CD4-positive, CD25-positive, alpha-beta regulatory T cell (primary cell): ENCODE measurements around the gene GJB1. TPM values are rescaled to one million over a fixed set of nuclear protein-coding genes. Genes with fewer than 3 reads are reported as not detected.

Source experiments
- ATAC-seq, 2 donors: fragments of 150-1000 bp; cut with Tn5 transposase; one replicate each; pipeline ENCODE4 v1.10.0; 2021; ENCODE audit warnings: low read depth in 2 of 2, moderate number of reproducible peaks in 2 of 2, moderate library complexity in 1 of 2
- DNase-seq, 3 donors: peaks; one replicate each; pipeline versions ENCODE4 v3.0.0 to v3.0.0-alpha.2; 2012 to 2022; ENCODE audit warnings: mixed read lengths in 1 of 3
- H3K27ac ChIP-seq: one replicate; pipeline ENCODE4 v1.7.0; 2013; ENCODE audit warnings: mild to moderate bottlenecking, low read length; ENCODE audit not compliant: insufficient read depth, poor library complexity, severe bottlenecking
- H3K27me3 ChIP-seq: one replicate; pipeline ENCODE4 v1.7.0; 2013; ENCODE audit warnings: low read length; ENCODE audit not compliant: control insufficient read depth, insufficient read depth
- H3K36me3 ChIP-seq: one replicate; pipeline ENCODE4 v1.7.0; 2013; ENCODE audit warnings: mild to moderate bottlenecking, low read length, moderate library complexity; ENCODE audit not compliant: control insufficient read depth, insufficient read depth
- H3K4me1 ChIP-seq: 2 replicates; pipeline ENCODE4 v1.7.0; 2013; ENCODE audit warnings: mild to moderate bottlenecking, low read length; ENCODE audit not compliant: insufficient read depth, control insufficient read depth, poor library complexity, severe bottlenecking
- H3K4me3 ChIP-seq: one replicate; pipeline ENCODE4 v1.7.0; 2013; ENCODE audit warnings: low read depth, mild to moderate bottlenecking, low read length, moderate library complexity
- H3K9me3 ChIP-seq, 2 experiments: 1 replicate in 1 of 2; 2 replicates in 1 of 2; pipeline ENCODE4 v1.7.0; 2013; ENCODE audit warnings: low read length in 2 of 2, mild to moderate bottlenecking in 1 of 2, moderate library complexity in 1 of 2; ENCODE audit not compliant: control insufficient read depth in 2 of 2
- H3K27ac Mint-ChIP-seq, 3 donors: one replicate each; pipeline ENCODE4 v1.8.0; 2020 to 2022; ENCODE audit warnings: mild to moderate bottlenecking in 3 of 3, mixed read lengths in 3 of 3, moderate library complexity in 2 of 3
- H3K27me3 Mint-ChIP-seq: one replicate; pipeline ENCODE4 v1.8.0; 2022; ENCODE audit warnings: mild to moderate bottlenecking, mixed read lengths
- H3K36me3 Mint-ChIP-seq: one replicate; pipeline ENCODE4 v1.8.0; 2020; ENCODE audit warnings: mixed read lengths
- H3K4me1 Mint-ChIP-seq, 4 donors: one replicate each; pipeline ENCODE4 v1.8.0; 2020 to 2022; ENCODE audit warnings: mixed read lengths in 4 of 4, mild to moderate bottlenecking in 1 of 4
- H3K4me3 Mint-ChIP-seq, 4 donors: one replicate each; pipeline ENCODE4 v1.8.0; 2020 to 2022; ENCODE audit warnings: mild to moderate bottlenecking in 4 of 4, mixed read lengths in 4 of 4, moderate library complexity in 3 of 4
- H3K9me3 Mint-ChIP-seq, 7 donors: one replicate each; pipeline ENCODE4 v1.8.0; 2020 to 2022; ENCODE audit warnings: mixed read lengths in 7 of 7, mild to moderate bottlenecking in 3 of 7, moderate library complexity in 2 of 7
- polyA plus RNA-seq, 4 donors: library from polyadenylated mRNA; unstranded; fragments of 300-500 nt; fragmentation: Illumina TruSeq; gene quantifications; one replicate each; pipeline ENCODE4 v1.2.3, GENCODE V29; 2021
- total RNA-seq: library from RNA; stranded (reverse); gene quantifications from one replicate; pipeline ENCODE4 v1.2.3, GENCODE V29; 2022

Gene GJB1
- total and polyA plus RNA-seq, 5 donors from 2014 or later: not detected

DNA sequence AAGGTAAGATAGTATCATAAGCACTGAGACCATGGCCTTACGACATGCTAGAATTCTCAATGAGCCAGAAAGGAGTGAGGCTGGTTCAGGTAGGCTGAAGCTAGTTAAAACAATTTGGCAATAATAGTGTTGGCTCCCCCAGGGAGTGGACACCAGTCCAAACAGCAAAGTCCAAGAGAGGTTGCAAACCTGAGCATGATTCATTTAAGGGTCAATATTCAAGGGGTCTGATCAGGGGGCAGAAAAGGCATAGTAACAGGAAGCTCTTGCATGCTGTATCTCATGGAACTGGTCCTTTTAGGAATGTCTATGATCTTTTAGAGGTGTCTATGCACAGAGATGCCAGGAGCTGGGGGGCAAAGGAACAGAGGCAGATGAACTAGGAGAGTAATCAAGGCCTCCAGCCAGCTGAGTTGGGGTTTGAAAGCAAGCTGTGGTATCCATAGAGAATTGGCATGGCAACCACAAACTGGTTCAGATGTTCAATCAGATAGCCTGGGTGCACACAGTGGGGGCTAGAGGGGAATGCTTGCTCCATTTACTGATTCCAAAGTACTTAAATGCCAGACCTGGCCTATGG is 5.1 kb downstream of the GJB1 start:
- Mint-ChIP-seq H3K27ac (peak overlapping the region in 1 of 3 donors; percentile 38), H3K27me3 (no peaks in the 10 kb centered on the region), H3K4me3 (no peak overlapping the region), H3K36me3 (no peaks in the 10 kb centered on the region), H3K4me1 (peaks cover 0 to 1% (median 0%) of the 10 kb centered on the region in 4 donors), H3K9me3 (no peaks in the 10 kb centered on the region)
- ATAC-seq: no peak
- H3K36me3 ChIP-seq: no peaks in the 10 kb centered on the region
- H3K27me3 ChIP-seq: no peaks in the 10 kb centered on the region
- no peaks in the 10 kb centered on the region for H3K4me1 ChIP-seq
- no peak for DNase-seq
- no peak overlapping the region for H3K4me3 ChIP-seq
- no peaks in the 10 kb centered on the region for H3K9me3 ChIP-seq
- H3K27ac ChIP-seq: no peak overlapping the region

DNA sequence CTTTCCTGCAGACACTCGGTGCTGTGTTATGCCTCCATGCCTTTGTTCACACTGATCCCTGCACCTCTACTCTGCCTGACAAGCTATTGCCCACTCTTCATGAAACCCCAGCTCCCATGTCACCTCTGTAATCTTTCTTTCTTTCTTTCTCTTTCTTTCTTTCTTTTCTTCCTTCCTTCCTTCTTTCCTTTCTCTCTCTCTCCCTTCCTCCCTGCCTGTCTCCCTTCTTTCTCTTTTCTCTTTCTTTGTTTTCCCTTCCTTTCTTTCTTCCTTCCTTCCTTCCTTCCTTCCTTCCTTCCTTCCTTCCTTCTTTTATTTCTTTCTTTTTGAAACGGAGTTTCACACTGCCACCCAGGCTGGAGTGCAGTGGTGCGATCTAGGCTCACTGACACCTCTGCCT is 12.5 kb downstream of the GJB1 start:
- no peaks in the 10 kb centered on the region for H3K27me3 Mint-ChIP-seq
- Histone ChIP-seq H3K27me3 (no peaks in the 10 kb centered on the region), H3K4me1 (no peaks in the 10 kb centered on the region), H3K36me3 (no peaks in the 10 kb centered on the region), H3K27ac (no peak overlapping the region), H3K9me3 (no peaks in the 10 kb centered on the region), H3K4me3 (no peak overlapping the region)
- H3K36me3 Mint-ChIP-seq: peaks cover 8% of the 10 kb centered on the region
- H3K4me1 Mint-ChIP-seq: peaks cover 0 to 7% (median 0%) of the 10 kb centered on the region in 4 donors
- no peak overlapping the region for H3K27ac Mint-ChIP-seq
- ATAC-seq (no peak), DNase-seq (no peak)
- no peak overlapping the region for H3K4me3 Mint-ChIP-seq
- peaks cover 0 to 2% (median 0%) of the 10 kb centered on the region in 7 donors for H3K9me3 Mint-ChIP-seq

DNA sequence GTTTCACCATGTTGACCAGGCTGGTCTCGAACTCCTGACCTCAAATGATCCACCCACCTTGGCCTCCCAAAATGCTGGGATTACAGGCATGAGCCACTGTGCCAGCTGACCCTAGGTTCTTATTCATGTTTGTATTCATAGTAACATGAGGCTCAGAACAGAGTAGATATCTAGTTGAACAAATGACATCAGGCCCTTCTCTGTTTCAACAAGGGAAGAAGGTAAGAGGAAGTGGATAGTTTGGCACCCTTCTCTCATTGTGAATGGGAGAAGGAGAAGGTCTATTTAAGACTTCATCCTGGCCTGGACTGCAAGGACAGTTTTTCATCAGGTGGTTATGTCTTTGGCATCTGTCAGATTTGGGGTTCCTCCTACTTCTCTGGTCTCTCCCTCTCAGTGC is 13.8 kb downstream of the GJB1 start:
- Histone ChIP-seq H3K27ac (no peak overlapping the region), H3K9me3 (no peaks in the 10 kb centered on the region), H3K36me3 (peaks cover 4% of the 10 kb centered on the region), H3K4me3 (no peak overlapping the region), H3K27me3 (no peaks in the 10 kb centered on the region), H3K4me1 (no peaks in the 10 kb centered on the region)
- Mint-ChIP-seq H3K9me3 (peaks cover 0 to 2% (median 0%) of the 10 kb centered on the region in 7 donors), H3K4me1 (peaks cover 0 to 7% (median 0%) of the 10 kb centered on the region in 4 donors), H3K27ac (no peak overlapping the region), H3K27me3 (no peaks in the 10 kb centered on the region), H3K36me3 (peaks cover 12% of the 10 kb centered on the region), H3K4me3 (no peak overlapping the region)
- DNase-seq (no peak), ATAC-seq (no peak)

DNA sequence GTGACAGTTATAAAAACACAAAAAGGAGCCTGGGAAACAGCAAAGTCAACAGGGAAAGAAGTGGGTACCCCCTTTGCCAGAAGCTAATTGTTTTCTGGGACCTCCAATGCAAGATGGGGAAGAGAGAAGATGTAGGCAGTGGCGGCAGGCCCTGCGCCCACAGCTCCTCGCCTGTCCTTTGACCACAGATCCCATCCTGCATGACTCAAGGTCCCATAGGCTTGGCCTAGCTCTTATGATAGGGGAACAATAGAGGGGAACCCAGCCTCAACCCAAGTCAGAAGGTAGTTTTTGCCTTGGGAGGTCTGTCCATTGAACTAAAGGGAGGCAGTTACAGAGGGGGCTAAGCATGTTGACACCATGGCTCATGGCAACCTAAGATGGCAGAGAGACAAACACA is 16.8 kb downstream of the GJB1 start:
- Mint-ChIP-seq H3K9me3 (peaks cover 0 to 2% (median 0%) of the 10 kb centered on the region in 7 donors), H3K36me3 (peaks cover 25% of the 10 kb centered on the region), H3K4me1 (peaks cover 0 to 7% (median under 1%) of the 10 kb centered on the region in 4 donors), H3K27me3 (no peaks in the 10 kb centered on the region), H3K4me3 (no peak overlapping the region), H3K27ac (no peak overlapping the region)
- no peak for DNase-seq
- ATAC-seq: no peak
- H3K4me1 ChIP-seq: no peaks in the 10 kb centered on the region
- no peaks in the 10 kb centered on the region for H3K27me3 ChIP-seq
- H3K27ac ChIP-seq: no peak overlapping the region
- H3K4me3 ChIP-seq: no peak overlapping the region
- H3K9me3 ChIP-seq: no peaks in the 10 kb centered on the region
- H3K36me3 ChIP-seq: peaks cover 33% of the 10 kb centered on the region

DNA sequence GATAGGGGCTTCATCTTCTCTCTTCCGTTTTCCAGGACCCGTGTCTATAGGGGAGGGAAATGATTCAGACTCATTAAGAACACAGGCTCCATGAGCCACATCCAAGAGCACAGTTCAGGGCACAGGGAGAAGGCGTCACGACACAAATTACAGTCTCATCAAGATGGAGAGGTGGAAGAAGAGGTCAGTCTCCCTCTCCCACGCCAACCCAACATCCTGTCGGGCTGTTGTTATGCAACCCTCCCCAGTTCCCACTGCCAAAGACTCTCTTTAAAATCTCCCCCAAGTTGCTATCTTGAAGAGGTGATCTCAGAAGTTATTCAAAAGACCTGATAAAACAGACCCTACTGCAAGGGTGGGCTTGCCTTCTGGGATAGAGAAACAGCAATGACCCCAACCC is 18.3 kb downstream of the GJB1 start:
- peaks cover 31% of the 10 kb centered on the region for H3K36me3 Mint-ChIP-seq

DNA sequence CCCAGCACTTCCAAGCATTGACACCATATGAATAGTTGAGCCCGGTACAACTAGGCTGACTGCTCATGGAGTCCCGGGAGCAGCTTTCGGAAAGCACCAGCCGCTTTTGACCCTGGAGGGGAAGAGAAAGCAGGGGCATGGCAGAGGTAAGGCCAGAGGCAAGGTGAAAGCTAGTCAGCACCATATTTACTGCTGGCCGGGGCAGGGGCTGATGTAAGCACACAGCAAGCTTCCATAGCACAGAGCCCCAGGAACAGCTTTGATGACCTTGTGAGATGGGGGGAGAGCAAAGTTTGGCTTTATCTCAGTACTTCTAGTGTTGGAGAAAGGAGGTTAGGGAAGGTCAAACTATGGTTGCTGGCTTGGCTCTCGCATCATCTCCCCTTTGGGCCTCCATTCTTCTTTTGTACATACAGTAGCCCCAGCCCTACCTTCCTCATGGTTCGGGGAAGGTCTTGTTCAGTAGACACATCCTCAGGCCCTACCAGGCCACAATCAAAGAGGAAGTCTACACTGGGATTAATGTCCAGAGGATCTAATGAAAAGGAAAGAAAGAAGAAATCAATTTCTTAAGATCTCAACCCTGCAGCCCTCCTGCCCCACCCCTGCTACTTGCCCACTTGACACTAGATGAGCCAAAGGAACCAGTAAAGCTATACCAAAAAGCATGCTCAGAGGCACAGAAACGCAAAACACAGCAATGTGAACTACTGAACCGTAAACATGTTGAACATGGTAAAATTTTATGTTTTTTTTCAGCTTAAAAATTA is 21.5 kb downstream of the GJB1 start:
- no peak overlapping the region for H3K27ac ChIP-seq
- no peaks in the 10 kb centered on the region for H3K27me3 Mint-ChIP-seq
- H3K4me1 Mint-ChIP-seq: peaks cover 0 to 5% (median 3%) of the 10 kb centered on the region in 4 donors
- peaks cover 31% of the 10 kb centered on the region for H3K36me3 Mint-ChIP-seq
- no peak overlapping the region for H3K4me3 Mint-ChIP-seq
- H3K4me1 ChIP-seq: no peaks in the 10 kb centered on the region
- DNase-seq (no peak), ATAC-seq (no peak)
- no peak overlapping the region for H3K27ac Mint-ChIP-seq
- peaks cover 60% of the 10 kb centered on the region for H3K36me3 ChIP-seq
- no peaks in the 10 kb centered on the region for H3K27me3 ChIP-seq
- no peak overlapping the region for H3K4me3 ChIP-seq
- H3K9me3 Mint-ChIP-seq: no peaks in the 10 kb centered on the region
- no peaks in the 10 kb centered on the region for H3K9me3 ChIP-seq

More for the DNA sequence above, 18.3 kb downstream of the GJB1 start:
- no peaks in the 10 kb centered on the region for H3K27me3 ChIP-seq
- H3K4me3 ChIP-seq: no peak overlapping the region
- no peaks in the 10 kb centered on the region for H3K9me3 ChIP-seq
- Mint-ChIP-seq H3K27ac (no peak overlapping the region), H3K9me3 (peaks cover 0 to 2% (median 0%) of the 10 kb centered on the region in 7 donors), H3K27me3 (no peaks in the 10 kb centered on the region), H3K4me3 (no peak overlapping the region), H3K4me1 (peaks cover 0 to 7% (median 2%) of the 10 kb centered on the region in 4 donors)
- no peaks in the 10 kb centered on the region for H3K4me1 ChIP-seq
- DNase-seq (no peak), ATAC-seq (no peak)
- H3K27ac ChIP-seq: no peak overlapping the region
- peaks cover 44% of the 10 kb centered on the region for H3K36me3 ChIP-seq

DNA sequence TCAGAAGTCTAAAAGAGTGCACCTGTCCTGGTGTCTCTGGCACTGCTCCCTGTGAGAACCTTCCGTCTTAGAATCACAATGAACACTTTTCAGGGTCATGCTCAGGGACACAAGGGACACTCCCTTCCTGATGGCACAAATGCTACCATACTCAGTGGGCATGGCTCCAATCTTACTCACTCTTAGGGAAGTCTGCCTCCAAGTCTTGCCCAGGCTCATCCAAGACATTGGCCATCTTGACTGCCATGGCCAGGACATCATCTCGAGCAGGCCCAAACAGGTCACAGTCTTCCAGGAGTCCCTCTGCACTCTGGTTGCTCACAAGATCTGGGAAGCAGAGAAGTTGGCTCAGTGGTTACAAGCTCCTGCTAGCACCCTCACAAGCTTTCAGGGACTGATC is 22.1 kb downstream of the GJB1 start:
- peaks cover 0 to 5% (median 2%) of the 10 kb centered on the region in 4 donors for H3K4me1 Mint-ChIP-seq
- DNase-seq (no peak), ATAC-seq (no peak)
- Histone ChIP-seq H3K4me3 (no peak overlapping the region), H3K36me3 (peaks cover 61% of the 10 kb centered on the region), H3K9me3 (no peaks in the 10 kb centered on the region), H3K27me3 (no peaks in the 10 kb centered on the region), H3K4me1 (no peaks in the 10 kb centered on the region), H3K27ac (no peak overlapping the region)
- no peaks in the 10 kb centered on the region for H3K27me3 Mint-ChIP-seq
- peak overlapping the region in 1 of 3 donors; percentile 63 for H3K27ac Mint-ChIP-seq
- no peaks in the 10 kb centered on the region for H3K9me3 Mint-ChIP-seq
- no peak overlapping the region for H3K4me3 Mint-ChIP-seq
- H3K36me3 Mint-ChIP-seq: peaks cover 30% of the 10 kb centered on the region
